ENCODE data around the gene COA4. TPM values are rescaled to one million over a fixed set of nuclear protein-coding genes. Genes with fewer than 3 reads are reported as not detected.

COA4 gene
- total RNA-seq: 57.5 and 74.7 TPM in 2 replicates

DNA sequence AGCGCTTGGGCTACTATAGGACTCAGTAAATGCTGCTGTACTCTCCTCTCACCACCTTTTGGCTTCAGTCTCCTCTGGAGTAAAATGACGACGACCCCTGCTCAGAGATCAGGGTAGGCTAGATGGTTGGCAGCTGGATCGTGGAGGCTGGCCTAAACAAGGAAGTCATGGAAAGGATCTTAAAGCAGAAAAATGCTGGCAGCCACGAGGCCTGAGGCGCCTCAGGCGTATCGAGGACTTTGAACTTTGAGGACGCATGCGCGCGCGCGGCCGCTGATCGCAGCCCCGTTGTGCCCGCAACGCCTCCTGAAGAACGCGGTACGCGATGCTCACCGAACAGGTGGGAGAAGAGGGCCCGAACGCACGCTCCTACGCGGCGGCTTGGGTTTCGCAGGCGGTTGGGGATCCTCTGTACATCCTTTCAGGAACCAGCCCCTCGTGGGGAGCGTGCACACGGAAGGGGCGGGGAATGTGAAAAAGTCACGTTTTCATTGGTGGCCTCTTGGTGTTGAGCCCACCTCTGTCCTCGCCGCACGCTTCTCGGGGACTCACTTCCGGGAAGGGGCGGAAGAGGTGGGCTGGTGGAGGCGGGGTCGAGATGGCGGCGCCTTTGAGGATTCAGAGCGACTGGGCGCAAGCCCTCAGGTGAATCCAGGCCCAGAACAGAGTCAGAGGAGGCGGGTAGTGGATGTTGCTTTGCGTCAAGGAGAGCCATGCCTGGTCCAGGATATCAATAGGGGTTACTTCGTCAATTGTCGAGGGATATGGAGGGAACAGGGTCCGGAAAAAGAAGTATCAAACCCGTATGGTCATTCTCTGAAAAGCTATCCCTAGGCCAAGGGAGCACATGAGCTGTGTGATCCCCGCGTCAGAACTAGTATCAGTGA lies at the start of gene COA4, which contains the start of gene PAAF1:
Gene COA4, minus strand, starts transcription at position 423 of the 887 bp plus-strand sequence. CDS start 3,468 bp downstream, outside the sequence.
Gene PAAF1, plus strand, starts transcription at position 576 of the 887 bp plus-strand sequence. Its CDS starts 23 bp downstream, at position 599.

Other genes with a start within 250 kb of the COA4 start
- 1.3 and 1.6 TPM in 2 replicates for gene PLEKHB1, start 230.3 kb downstream of the COA4 start, total RNA-seq
- 80.4 and 102 TPM in 2 replicates for gene RAB6A, start 115.8 kb downstream of the COA4 start, total RNA-seq
- gene MRPL48, start 89.0 kb downstream of the COA4 start, total RNA-seq: 29.2 and 32.1 TPM in 2 replicates
- 12.3 and 15.5 TPM in 2 replicates for gene PAAF1, start 153 bp upstream of the COA4 start, total RNA-seq
- 0.16 TPM in 1 of 2 replicates, not detected in the other for gene DNAJB13, start 74.2 kb upstream of the COA4 start, total RNA-seq
- gene UCP2, start 106.0 kb upstream of the COA4 start, total RNA-seq: 0.09 and 1.9 TPM in 2 replicates
- gene UCP3, start 132.2 kb upstream of the COA4 start, total RNA-seq: 0.09 and 0.16 TPM in 2 replicates